HepG2 (cell line): ENCODE measurements around the gene RAD51C. TPM values are rescaled to one million over a fixed set of nuclear protein-coding genes. Genes with fewer than 3 reads are reported as not detected.

Experiments used
- ATAC-seq: fragments of 200-7000 bp; cut with Tn5 transposase; 3 replicates; pipeline ENCODE4 v1.9.1; 2020; ENCODE audit warnings: mild to moderate bottlenecking, moderate library complexity
- BruUV-seq: library from RNA; stranded (reverse); fragments of 400-500 nt; replicated peaks from 2 replicates; lab custom pipeline; 2021; lab: Mats Ljungman, UMichigan
- CTCF ChIA-PET: fragments of 300-600 bp; formaldehyde crosslinking; extraction: SDS; loops from one replicate; lab custom pipeline; 2021; ENCODE audit warnings: low total read pairs, inconsistent platforms, low intra/inter-chr PET ratio; lab: Yijun Ruan, JAX
- POLR2A ChIA-PET: fragments of 350-600 bp; sonication (Branson Sonifier 250); formaldehyde crosslinking; loops from one replicate; lab custom pipeline; 2020; ENCODE audit warnings: antibody characterized with exemption, inconsistent platforms; lab: Yijun Ruan, JAX
- DNase-seq: peaks from one replicate; pipeline ENCODE4 v3.0.0-alpha.2; 2015; ENCODE audit warnings: low spot score
- FAIRE-seq: peaks from 3 replicates; lab custom pipeline; 2011; peaks lifted over from hg19 to GRCh38; lab: Jason Lieb, UNC
- H2AFZ ChIP-seq: one replicate; pipeline ENCODE4 v1.6.1; 2011; ENCODE audit warnings: low read length, inconsistent platforms
- H3K27ac ChIP-seq: fragments of 300-600 bp; 3 replicates; pipeline ENCODE4 v1.8.0; 2011; ENCODE audit warnings: mixed run types, mild to moderate bottlenecking, mixed read lengths, low read length, inconsistent platforms; ENCODE audit not compliant: insufficient read depth; ENCODE audit errors: extremely low read length
- H3K27me3 ChIP-seq, 2 experiments: fragments of 200-600 bp in 1 of 2; 2 replicates in 1 of 2; 3 replicates in 1 of 2; pipeline versions ENCODE4 v1.6.0 to v1.8.0; 2011; ENCODE audit warnings: low read length in 2 of 2, mild to moderate bottlenecking in 2 of 2, moderate library complexity in 2 of 2, inconsistent platforms in 1 of 2; ENCODE audit not compliant: insufficient read depth in 2 of 2, control insufficient read depth in 1 of 2
- H3K36me3 ChIP-seq, 2 experiments: fragments of 200-600 bp in 1 of 2; replicated peaks in 1 of 2; 2 replicates in 1 of 2; 3 replicates in 1 of 2; pipeline versions ENCODE4 v1.5.1 to v1.8.0; 2011; ENCODE audit warnings: low read length in 2 of 2, inconsistent platforms in 1 of 2; ENCODE audit not compliant: insufficient read depth in 2 of 2, control insufficient read depth in 1 of 2
- H3K4me1 ChIP-seq: 2 replicates; pipeline ENCODE4 v1.5.1; 2012; ENCODE audit warnings: low read length, inconsistent platforms; ENCODE audit not compliant: insufficient read depth
- H3K4me2 ChIP-seq: 2 replicates; pipeline ENCODE4 v1.6.0; 2011; ENCODE audit warnings: low read depth, low read length, inconsistent platforms
- H3K4me3 ChIP-seq, 3 experiments: fragments of 200-600 bp in 1 of 3; sonication (generic), shearing (Covaris generic) in 1 of 3; replicated peaks in 1 of 3; 2 replicates each; pipeline ENCODE4 v1.5.1; 2011 to 2016; ENCODE audit warnings: low read length in 3 of 3, inconsistent platforms in 2 of 3, low read depth in 2 of 3, mild to moderate bottlenecking in 2 of 3, control low read depth in 1 of 3, mixed read lengths in 1 of 3; ENCODE audit not compliant: insufficient read depth in 1 of 3
- H3K79me2 ChIP-seq: one replicate; pipeline ENCODE4 v1.6.1; 2011; ENCODE audit warnings: low read length, inconsistent platforms; ENCODE audit not compliant: insufficient read depth
- H3K9ac ChIP-seq: 2 replicates; pipeline ENCODE4 v1.6.0; 2011; ENCODE audit warnings: mild to moderate bottlenecking, low read depth, low read length, inconsistent platforms; ENCODE audit not compliant: insufficient read depth
- H3K9me3 ChIP-seq: 2 replicates; pipeline ENCODE4 v1.5.1; 2012; ENCODE audit warnings: mild to moderate bottlenecking, low read length
- H4K20me1 ChIP-seq: 2 replicates; pipeline ENCODE4 v1.6.0; 2011; ENCODE audit warnings: inconsistent platforms, mild to moderate bottlenecking, low read length, moderate library complexity; ENCODE audit not compliant: insufficient read depth
- TBX3 ChIP-seq: fragments of 450-650 bp; IDR thresholded peaks from 2 replicates; pipeline ENCODE4 v1.6.1; 2017; ENCODE audit warnings: antibody characterized with exemption, mild to moderate bottlenecking, inconsistent platforms, borderline replicate concordance
- TOE1 ChIP-seq: sonication (generic); formaldehyde crosslinking; IDR thresholded peaks from 2 replicates; pipeline ENCODE4 v1.4.0; 2020; ENCODE audit warnings: mild to moderate bottlenecking, missing genetic modification reagents
- ZC3H4 ChIP-seq: sonication (generic); formaldehyde crosslinking; IDR thresholded peaks from 2 replicates; pipeline ENCODE4 v1.4.0; 2020; ENCODE audit warnings: missing genetic modification reagents, borderline replicate concordance
- ZFAT ChIP-seq: sonication (generic); formaldehyde crosslinking; conservative IDR thresholded peaks from 2 replicates; pipeline ENCODE4 v1.8.1; 2023; ENCODE audit warnings: missing genetic modification reagents, inconsistent platforms
- ZNF367 ChIP-seq: sonication (generic); formaldehyde crosslinking; IDR thresholded peaks from 2 replicates; pipeline ENCODE4 v1.4.0; 2020; ENCODE audit warnings: missing genetic modification reagents, borderline replicate concordance
- ZNF713 ChIP-seq: sonication (generic); formaldehyde crosslinking; IDR thresholded peaks from 2 replicates; pipeline ENCODE4 v1.4.0; 2020; ENCODE audit warnings: mild to moderate bottlenecking, missing genetic modification reagents
- WGBS: methylation state at CpG from one replicate; pipeline ENCODE4 v1.1.6; 2017; ENCODE audit warnings: low lambda C conversion rate; 5-methylcytosine and 5-hydroxymethylcytosine counted together
- in situ Hi-C: cut with HindIII; loops from 2 replicates; pipeline ENCODE4 v1.10.0; 2017; ENCODE audit warnings: low pct_unique_long_range_greater_than_20kb; ENCODE audit not compliant: extremely low pct_ligation_motif_present
- intact Hi-C: fragments of 100-400 bp; cut with micrococcal nuclease; formaldehyde crosslinking; loops from one replicate; pipeline ENCODE4 v1.10.0; 2022; ENCODE audit not compliant: unreplicated experiment
- polyA plus RNA-seq, 8 experiments: library from polyadenylated mRNA; depleted of rRNA in 3 of 8; stranded (reverse) in 7 of 8; unstranded in 1 of 8; fragments of >200 nt; fragmentation: Illumina TruSeq in 4 of 8; extraction: Trizol in 4 of 8; gene quantifications; 2 replicates each; pipeline versions ENCODE4 v1.2.1 to v1.2.3, GENCODE V29; 2011 to 2016; ENCODE audit warnings: low read depth in 4 of 8, missing spikeins in 1 of 8, mixed read lengths in 1 of 8; ENCODE audit not compliant: insufficient read depth in 1 of 8
- total RNA-seq, 5 experiments: library from RNA; depleted of rRNA; stranded (reverse); fragments of >200 nt; fragmentation: Illumina TruSeq; extraction: Trizol; gene quantifications; 2 replicates each; pipeline ENCODE4 v1.2.3, GENCODE V29; 2016; ENCODE audit warnings: low read depth in 1 of 5
- TF ChIP-seq, protein P1 (sequence below): sonication (generic); formaldehyde crosslinking; IDR thresholded peaks from 2 replicates; pipeline ENCODE4 v1.8.1; 2023; ENCODE audit warnings: mild to moderate bottlenecking, missing genetic modification reagents, borderline replicate concordance
- TF ChIP-seq, protein P2 (sequence below): IDR thresholded peaks from 2 replicates; pipeline ENCODE4 v1.6.1; 2012; ENCODE audit warnings: inconsistent platforms
- TF ChIP-seq, protein P3 (sequence below): IDR thresholded peaks from 2 replicates; pipeline ENCODE4 v1.6.1; 2012; ENCODE audit warnings: low read depth, low read length, improper control_type of control experiment
- TF ChIP-seq, protein P4 (sequence below): sonication (generic); formaldehyde crosslinking; IDR thresholded peaks from 2 replicates; pipeline ENCODE4 v1.5.0; 2020; ENCODE audit warnings: mild to moderate bottlenecking, missing genetic modification reagents
- TF ChIP-seq, protein P5 (sequence below): sonication (generic); formaldehyde crosslinking; IDR thresholded peaks from 2 replicates; pipeline ENCODE4 v1.4.0; 2020; ENCODE audit warnings: missing genetic modification reagents, mild to moderate bottlenecking, borderline replicate concordance

The RAD51C gene
- total and polyA plus RNA-seq, 2 of the 13 experiments (the other 11 are each of a cell fraction or from before 2014, with no cell fraction given), result 38.5 to 106 TPM

DNA sequence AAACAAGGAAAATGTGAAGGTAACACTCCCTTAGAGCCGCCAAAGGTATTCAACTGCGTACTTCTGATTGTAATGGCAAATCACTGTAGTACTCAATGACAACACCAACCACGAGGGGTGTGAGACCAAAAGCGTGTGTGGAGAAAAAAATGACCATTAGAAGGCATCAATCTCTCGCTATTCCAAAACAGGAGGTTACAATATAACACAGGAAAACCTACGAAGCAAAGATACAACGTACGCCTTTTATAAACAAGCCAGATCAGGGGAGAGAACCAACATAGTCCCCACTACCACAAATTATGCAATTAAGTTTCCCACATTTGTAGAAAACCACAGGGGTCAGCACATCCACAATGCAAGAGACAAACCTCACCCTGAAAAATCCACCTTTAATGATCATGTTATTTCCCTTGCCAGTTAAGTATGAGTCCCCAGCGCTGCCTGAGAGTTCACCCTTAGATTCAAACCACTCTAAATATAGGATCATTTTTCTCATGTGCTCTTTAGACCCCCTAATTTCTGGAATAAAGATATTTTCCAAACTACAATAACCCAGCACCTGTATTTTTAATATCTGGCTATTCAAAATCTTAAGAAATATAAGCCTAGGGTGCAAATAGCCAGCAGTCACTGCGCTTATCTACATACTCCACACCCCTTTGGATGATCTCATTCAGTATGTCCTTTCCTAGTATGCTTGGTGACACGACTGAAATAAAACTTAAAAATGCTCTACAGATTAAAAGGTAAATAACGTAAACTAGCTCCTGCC, 13.0 kb upstream of the RAD51C start (continued):
- TF ChIP-seq, protein P1, sequence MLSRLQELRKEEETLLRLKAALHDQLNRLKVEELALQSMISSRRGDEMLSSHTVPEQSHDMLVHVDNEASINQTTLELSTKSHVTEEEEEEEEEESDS (CRISPR knock-in tag), result peak; percentile 99
- TF ChIP-seq, protein P2, sequence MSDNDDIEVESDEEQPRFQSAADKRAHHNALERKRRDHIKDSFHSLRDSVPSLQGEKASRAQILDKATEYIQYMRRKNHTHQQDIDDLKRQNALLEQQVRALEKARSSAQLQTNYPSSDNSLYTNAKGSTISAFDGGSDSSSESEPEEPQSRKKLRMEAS, result no peak
- TF ChIP-seq, protein P3, sequence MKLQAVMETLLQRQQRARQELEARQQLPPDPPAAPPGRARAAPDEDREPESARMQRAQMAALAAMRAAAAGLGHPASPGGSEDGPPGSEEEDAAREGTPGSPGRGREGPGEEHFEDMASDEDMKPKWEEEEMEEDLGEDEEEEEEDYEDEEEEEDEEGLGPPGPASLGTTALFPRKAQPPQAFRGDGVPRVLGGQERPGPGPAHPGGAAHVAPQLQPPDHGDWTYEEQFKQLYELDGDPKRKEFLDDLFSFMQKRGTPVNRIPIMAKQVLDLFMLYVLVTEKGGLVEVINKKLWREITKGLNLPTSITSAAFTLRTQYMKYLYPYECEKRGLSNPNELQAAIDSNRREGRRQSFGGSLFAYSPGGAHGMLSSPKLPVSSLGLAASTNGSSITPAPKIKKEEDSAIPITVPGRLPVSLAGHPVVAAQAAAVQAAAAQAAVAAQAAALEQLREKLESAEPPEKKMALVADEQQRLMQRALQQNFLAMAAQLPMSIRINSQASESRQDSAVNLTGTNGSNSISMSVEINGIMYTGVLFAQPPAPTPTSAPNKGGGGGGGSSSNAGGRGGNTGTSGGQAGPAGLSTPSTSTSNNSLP, result 0 out of 2 replicates have a peak, but pooled peaks have one; percentile 9
- TF ChIP-seq TBX3 (no peak), ZNF367 (no peak), ZC3H4 (CRISPR knock-in tag) (peak; percentile 92; the same call in 1 of the 2 replicates)
- TF ChIP-seq, all 625 proteins: peak for 47

DNA sequence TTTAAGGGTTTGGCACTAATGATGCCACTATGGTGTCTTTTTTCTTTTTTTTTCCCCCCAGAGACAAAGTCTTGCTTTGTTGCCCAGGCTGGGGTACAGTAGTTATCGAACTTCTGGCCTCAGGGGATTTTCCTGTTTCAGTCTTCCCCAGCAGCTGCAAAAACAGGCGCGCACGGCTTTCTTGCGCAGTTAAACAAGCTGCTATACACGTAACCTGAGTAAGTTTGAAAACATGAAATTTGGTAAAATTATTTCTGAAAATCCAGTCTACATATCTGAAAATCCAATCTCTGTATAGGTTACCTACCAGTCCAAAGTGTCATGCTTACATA, 12.4 kb upstream of the RAD51C start:
- Histone ChIP-seq H3K4me2 (no peak overlapping the region), H3K36me3 (no peaks in the 10 kb centered on the region), H3K9ac (no peak overlapping the region), H3K27ac (no peak overlapping the region), H3K79me2 (no peaks in the 10 kb centered on the region), H4K20me1 (no peaks in the 10 kb centered on the region), H3K27me3 (0 out of 5 replicates have a peak, but pooled peaks cover 0 to 3% of the 10 kb centered on the region in 2 experiments), H3K4me3 (no peak overlapping the region), H2AFZ (no peak overlapping the region), H3K4me1 (peaks cover 22% of the 10 kb centered on the region; the same call in 1 of the 2 replicates), H3K9me3 (no peaks in the 10 kb centered on the region)
- intact Hi-C loops (no loop called here), in situ Hi-C loops (no loop called here)
- no peak for ATAC-seq
- DNase-seq, result no peak
- no peak for FAIRE-seq
- WGBS, result 81% methylated on average over 6 of the region's 6 CpGs
- BruUV-seq, result no TSS peak
- CTCF ChIA-PET, result no interaction called here
- POLR2A ChIA-PET, result interaction anchor here (1.3 kb wide), 1 partner anchor 13 kb away, joined by 4 read pairs; no protein-coding TSS in a partner anchor
- no peak for TF ChIP-seq ZNF713 (CRISPR knock-in tag)
- TF ChIP-seq, protein P4, sequence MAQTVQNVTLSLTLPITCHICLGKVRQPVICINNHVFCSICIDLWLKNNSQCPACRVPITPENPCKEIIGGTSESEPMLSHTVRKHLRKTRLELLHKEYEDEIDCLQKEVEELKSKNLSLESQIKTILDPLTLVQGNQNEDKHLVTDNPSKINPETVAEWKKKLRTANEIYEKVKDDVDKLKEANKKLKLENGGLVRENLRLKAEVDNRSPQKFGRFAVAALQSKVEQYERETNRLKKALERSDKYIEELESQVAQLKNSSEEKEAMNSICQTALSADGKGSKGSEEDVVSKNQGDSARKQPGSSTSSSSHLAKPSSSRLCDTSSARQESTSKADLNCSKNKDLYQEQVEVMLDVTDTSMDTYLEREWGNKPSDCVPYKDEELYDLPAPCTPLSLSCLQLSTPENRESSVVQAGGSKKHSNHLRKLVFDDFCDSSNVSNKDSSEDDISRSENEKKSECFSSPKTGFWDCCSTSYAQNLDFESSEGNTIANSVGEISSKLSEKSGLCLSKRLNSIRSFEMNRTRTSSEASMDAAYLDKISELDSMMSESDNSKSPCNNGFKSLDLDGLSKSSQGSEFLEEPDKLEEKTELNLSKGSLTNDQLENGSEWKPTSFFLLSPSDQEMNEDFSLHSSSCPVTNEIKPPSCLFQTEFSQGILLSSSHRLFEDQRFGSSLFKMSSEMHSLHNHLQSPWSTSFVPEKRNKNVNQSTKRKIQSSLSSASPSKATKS (CRISPR knock-in tag), result no peak
- no peak for TF ChIP-seq ZFAT
- TF ChIP-seq, protein P5, sequence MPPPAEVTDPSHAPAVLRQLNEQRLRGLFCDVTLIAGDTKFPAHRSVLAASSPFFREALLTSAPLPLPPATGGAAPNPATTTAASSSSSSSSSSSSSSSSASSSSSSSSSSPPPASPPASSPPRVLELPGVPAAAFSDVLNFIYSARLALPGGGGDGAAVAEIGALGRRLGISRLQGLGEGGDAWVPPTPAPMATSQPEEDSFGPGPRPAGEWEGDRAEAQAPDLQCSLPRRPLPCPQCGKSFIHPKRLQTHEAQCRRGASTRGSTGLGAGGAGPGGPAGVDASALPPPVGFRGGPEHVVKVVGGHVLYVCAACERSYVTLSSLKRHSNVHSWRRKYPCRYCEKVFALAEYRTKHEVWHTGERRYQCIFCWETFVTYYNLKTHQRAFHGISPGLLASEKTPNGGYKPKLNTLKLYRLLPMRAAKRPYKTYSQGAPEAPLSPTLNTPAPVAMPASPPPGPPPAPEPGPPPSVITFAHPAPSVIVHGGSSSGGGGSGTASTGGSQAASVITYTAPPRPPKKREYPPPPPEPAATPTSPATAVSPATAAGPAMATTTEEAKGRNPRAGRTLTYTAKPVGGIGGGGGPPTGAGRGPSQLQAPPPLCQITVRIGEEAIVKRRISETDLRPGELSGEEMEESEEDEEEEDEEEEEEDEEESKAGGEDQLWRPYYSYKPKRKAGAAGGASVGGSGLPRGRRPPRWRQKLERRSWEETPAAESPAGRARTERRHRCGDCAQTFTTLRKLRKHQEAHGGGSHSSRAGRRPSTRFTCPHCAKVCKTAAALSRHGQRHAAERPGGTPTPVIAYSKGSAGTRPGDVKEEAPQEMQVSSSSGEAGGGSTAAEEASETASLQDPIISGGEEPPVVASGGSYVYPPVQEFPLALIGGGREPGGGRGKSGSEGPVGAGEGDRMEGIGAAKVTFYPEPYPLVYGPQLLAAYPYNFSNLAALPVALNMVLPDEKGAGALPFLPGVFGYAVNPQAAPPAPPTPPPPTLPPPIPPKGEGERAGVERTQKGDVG, result no peak
- no peak for TF ChIP-seq TOE1
